ENCODE data around the gene PKIG.

PKIG gene

GRCh38 chr20:44572551-44573500, 9.6 kb upstream of the PKIG start:
- H3K9me2 ChIP-seq (replicated peaks; ENCODE audit: insufficient read depth, low read length), result no peaks in the 10 kb centered on the region
- no peak overlapping the region for H3K4me3 ChIP-seq (ENCODE audit: insufficient read depth, low read length, poor library complexity, severe bottlenecking)
- H3K9me3 ChIP-seq (ENCODE audit: insufficient read depth, low read length), result no peaks in the 10 kb centered on the region
- H3F3A ChIP-seq (ENCODE audit: insufficient read depth), result peaks cover 9% of the 10 kb centered on the region
- no peaks in the 10 kb centered on the region for H3K27me3 ChIP-seq (ENCODE audit: low read length)
- H3K9ac ChIP-seq (ENCODE audit: low read length), result no peak overlapping the region
- no peak for TF ChIP-seq EZH2phosphoT487 (conservative IDR thresholded peaks at IDR 0.05; ENCODE audit: low read length)
- no peak for TF ChIP-seq CTCF (IDR thresholded peaks at IDR 0.05; ENCODE audit: insufficient read depth, low read length, poor library complexity, severe bottlenecking)
- no peak overlapping the region for H3K27ac ChIP-seq (ENCODE audit: low read depth, low read length)
- H3K36me3 ChIP-seq (ENCODE audit: low read length), result no peaks in the 10 kb centered on the region
- H3K79me2 ChIP-seq (ENCODE audit: insufficient read depth, low read length), result no peaks in the 10 kb centered on the region
- no peak overlapping the region for H3K4me2 ChIP-seq (ENCODE audit: low read depth, low read length, poor library complexity, severe bottlenecking)
- no peak overlapping the region for H2AFZ ChIP-seq (ENCODE audit: low read depth, low read length, severe bottlenecking)
- no peaks in the 10 kb centered on the region for H4K20me1 ChIP-seq (ENCODE audit: low read depth, low read length)

- Histone ChIP-seq H3K27ac (ENCODE audit: low read depth, low read length) (no peak overlapping the region), H3K4me2 (ENCODE audit: low read depth, low read length, poor library complexity, severe bottlenecking) (no peak overlapping the region), H3K9me2 (replicated peaks; ENCODE audit: insufficient read depth, low read length) (no peaks in the 10 kb centered on the region), H3K27me3 (ENCODE audit: low read length) (no peaks in the 10 kb centered on the region), H3K9ac (ENCODE audit: low read length) (no peak overlapping the region), H2AFZ (ENCODE audit: low read depth, low read length, severe bottlenecking) (no peak overlapping the region), H3K79me2 (ENCODE audit: insufficient read depth, low read length) (no peaks in the 10 kb centered on the region), H4K20me1 (ENCODE audit: low read depth, low read length) (no peaks in the 10 kb centered on the region), H3F3A (ENCODE audit: insufficient read depth) (peaks cover 11% of the 10 kb centered on the region), H3K9me3 (ENCODE audit: insufficient read depth, low read length) (no peaks in the 10 kb centered on the region), H3K4me3 (ENCODE audit: insufficient read depth, low read length, poor library complexity, severe bottlenecking) (no peak overlapping the region), H3K36me3 (ENCODE audit: low read length) (no peaks in the 10 kb centered on the region)
- TF ChIP-seq CTCF (IDR thresholded peaks at IDR 0.05; ENCODE audit: insufficient read depth, low read length, poor library complexity, severe bottlenecking) (no peak), EZH2phosphoT487 (conservative IDR thresholded peaks at IDR 0.05; ENCODE audit: low read length) (no peak)
These were observed 8.9 kb upstream of the PKIG start for GRCh38 chr20:44573501-44573869.

GRCh38 chr20:44574372-44574771, 8.0 kb upstream of the PKIG start:
- Histone ChIP-seq H3K27me3 (ENCODE audit: low read length) (no peaks in the 10 kb centered on the region), H3K4me3 (ENCODE audit: insufficient read depth, low read length, poor library complexity, severe bottlenecking) (no peak overlapping the region), H4K20me1 (ENCODE audit: low read depth, low read length) (no peaks in the 10 kb centered on the region), H3K4me2 (ENCODE audit: low read depth, low read length, poor library complexity, severe bottlenecking) (no peak overlapping the region), H3K9me3 (ENCODE audit: insufficient read depth, low read length) (no peaks in the 10 kb centered on the region), H3K27ac (ENCODE audit: low read depth, low read length) (no peak overlapping the region), H2AFZ (ENCODE audit: low read depth, low read length, severe bottlenecking) (no peak overlapping the region), H3F3A (ENCODE audit: insufficient read depth) (peaks cover 17% of the 10 kb centered on the region), H3K9ac (ENCODE audit: low read length) (no peak overlapping the region), H3K79me2 (ENCODE audit: insufficient read depth, low read length) (no peaks in the 10 kb centered on the region), H3K9me2 (replicated peaks; ENCODE audit: insufficient read depth, low read length) (no peaks in the 10 kb centered on the region), H3K36me3 (ENCODE audit: low read length) (no peaks in the 10 kb centered on the region)
- no peak for TF ChIP-seq EZH2phosphoT487 (conservative IDR thresholded peaks at IDR 0.05; ENCODE audit: low read length)
- no peak for TF ChIP-seq CTCF (IDR thresholded peaks at IDR 0.05; ENCODE audit: insufficient read depth, low read length, poor library complexity, severe bottlenecking)
